ENCODE results near the gene XK. TPM values are rescaled to one million over a fixed set of nuclear protein-coding genes. Genes with fewer than 3 reads are reported as not detected.

The XK gene
- total RNA-seq, 1 donor from 2014 or later: 7.4 TPM

DNA sequence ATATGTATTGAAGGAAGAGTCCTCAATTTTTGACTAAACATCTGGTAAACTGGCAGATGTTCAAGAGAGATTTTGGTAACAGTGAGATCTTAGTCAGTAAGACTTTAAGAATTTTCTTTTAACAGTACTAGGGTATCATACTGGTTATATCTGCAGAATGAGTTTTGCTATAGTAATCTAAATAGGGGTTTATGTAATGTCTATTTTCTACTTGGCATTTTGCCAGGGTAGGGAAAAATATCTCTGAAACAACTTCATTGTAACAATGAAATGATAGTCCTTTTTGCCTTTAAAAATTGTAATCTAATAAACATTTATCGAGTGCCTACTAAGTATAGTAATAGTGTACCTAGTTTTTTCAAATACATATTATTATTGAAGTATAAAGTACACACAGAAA, 32.1 kb downstream of the XK start:
- DNase-seq: no peak
- H3K4me3 Mint-ChIP-seq (ENCODE audit: unreplicated experiment): no peak overlapping the region
- no peaks in the 10 kb centered on the region for H3K36me3 Mint-ChIP-seq (ENCODE audit: unreplicated experiment)
- no peaks in the 10 kb centered on the region for H3K27me3 Mint-ChIP-seq (ENCODE audit: unreplicated experiment)
- H3K9me3 Mint-ChIP-seq (ENCODE audit: unreplicated experiment): peaks cover 1% of the 10 kb centered on the region
- TF ChIP-seq, protein P1, sequence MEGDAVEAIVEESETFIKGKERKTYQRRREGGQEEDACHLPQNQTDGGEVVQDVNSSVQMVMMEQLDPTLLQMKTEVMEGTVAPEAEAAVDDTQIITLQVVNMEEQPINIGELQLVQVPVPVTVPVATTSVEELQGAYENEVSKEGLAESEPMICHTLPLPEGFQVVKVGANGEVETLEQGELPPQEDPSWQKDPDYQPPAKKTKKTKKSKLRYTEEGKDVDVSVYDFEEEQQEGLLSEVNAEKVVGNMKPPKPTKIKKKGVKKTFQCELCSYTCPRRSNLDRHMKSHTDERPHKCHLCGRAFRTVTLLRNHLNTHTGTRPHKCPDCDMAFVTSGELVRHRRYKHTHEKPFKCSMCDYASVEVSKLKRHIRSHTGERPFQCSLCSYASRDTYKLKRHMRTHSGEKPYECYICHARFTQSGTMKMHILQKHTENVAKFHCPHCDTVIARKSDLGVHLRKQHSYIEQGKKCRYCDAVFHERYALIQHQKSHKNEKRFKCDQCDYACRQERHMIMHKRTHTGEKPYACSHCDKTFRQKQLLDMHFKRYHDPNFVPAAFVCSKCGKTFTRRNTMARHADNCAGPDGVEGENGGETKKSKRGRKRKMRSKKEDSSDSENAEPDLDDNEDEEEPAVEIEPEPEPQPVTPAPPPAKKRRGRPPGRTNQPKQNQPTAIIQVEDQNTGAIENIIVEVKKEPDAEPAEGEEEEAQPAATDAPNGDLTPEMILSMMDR (IDR thresholded peaks at IDR 0.05; ENCODE audit: partially characterized antibody, unreplicated experiment): no peak
- H3K27ac Mint-ChIP-seq (ENCODE audit: unreplicated experiment): no peak overlapping the region
- no peaks in the 10 kb centered on the region for H3K4me1 Mint-ChIP-seq (ENCODE audit: low read depth, unreplicated experiment)

DNA sequence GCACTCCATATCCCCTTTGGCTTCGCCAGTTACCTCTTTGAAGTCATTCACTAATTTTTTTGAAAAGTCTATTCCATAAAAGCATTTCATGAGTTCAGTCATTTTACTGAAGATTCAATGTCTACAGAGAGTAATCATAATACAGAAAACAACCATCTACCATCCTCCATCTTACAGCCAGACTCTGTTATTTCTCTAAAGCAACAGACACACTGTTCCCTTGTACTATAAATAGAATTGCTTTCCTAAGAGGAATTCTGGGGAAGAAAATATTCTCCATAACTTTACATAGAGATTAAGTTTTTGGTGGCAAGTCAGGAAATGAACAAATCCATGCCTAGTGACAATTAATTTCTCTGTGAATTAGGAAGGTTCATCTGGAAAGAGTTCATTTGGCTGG, 37.0 kb downstream of the XK start:
- no peak for DNase-seq
- no peak overlapping the region for H3K27ac Mint-ChIP-seq (ENCODE audit: unreplicated experiment)
- TF ChIP-seq, protein P1 (IDR thresholded peaks at IDR 0.05; ENCODE audit: partially characterized antibody, unreplicated experiment): no peak
- no peaks in the 10 kb centered on the region for H3K4me1 Mint-ChIP-seq (ENCODE audit: low read depth, unreplicated experiment)
- no peaks in the 10 kb centered on the region for H3K27me3 Mint-ChIP-seq (ENCODE audit: unreplicated experiment)
- peaks cover 1% of the 10 kb centered on the region for H3K9me3 Mint-ChIP-seq (ENCODE audit: unreplicated experiment)
- H3K4me3 Mint-ChIP-seq (ENCODE audit: unreplicated experiment): no peak overlapping the region
- H3K36me3 Mint-ChIP-seq (ENCODE audit: unreplicated experiment): no peaks in the 10 kb centered on the region

DNA sequence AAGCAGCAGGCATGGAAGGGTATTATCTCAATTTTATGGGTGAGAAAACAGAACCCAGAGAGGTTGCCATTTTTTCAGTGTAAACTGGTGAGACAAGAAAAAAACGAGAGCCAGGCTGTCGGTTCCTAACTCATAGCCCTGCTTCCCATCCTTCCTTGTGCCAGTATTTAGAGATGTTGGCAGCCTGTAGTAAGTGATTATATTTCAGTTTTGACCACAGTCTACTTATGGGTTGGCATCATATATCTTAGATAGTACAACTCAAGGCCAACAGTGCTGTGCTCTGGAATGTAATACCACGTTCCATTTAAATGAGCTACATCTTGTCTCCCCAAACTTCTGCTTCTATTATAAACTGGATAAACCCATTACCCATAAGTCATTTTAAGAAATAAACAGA, 40.8 kb downstream of the XK start:
- Mint-ChIP-seq H3K27ac (ENCODE audit: unreplicated experiment) (no peak overlapping the region), H3K4me3 (ENCODE audit: unreplicated experiment) (no peak overlapping the region), H3K9me3 (ENCODE audit: unreplicated experiment) (no peaks in the 10 kb centered on the region), H3K27me3 (ENCODE audit: unreplicated experiment) (peaks cover 2% of the 10 kb centered on the region), H3K36me3 (ENCODE audit: unreplicated experiment) (no peaks in the 10 kb centered on the region), H3K4me1 (ENCODE audit: low read depth, unreplicated experiment) (no peaks in the 10 kb centered on the region)
- DNase-seq: no peak
- TF ChIP-seq, protein P1 (IDR thresholded peaks at IDR 0.05; ENCODE audit: partially characterized antibody, unreplicated experiment): no peak

DNA sequence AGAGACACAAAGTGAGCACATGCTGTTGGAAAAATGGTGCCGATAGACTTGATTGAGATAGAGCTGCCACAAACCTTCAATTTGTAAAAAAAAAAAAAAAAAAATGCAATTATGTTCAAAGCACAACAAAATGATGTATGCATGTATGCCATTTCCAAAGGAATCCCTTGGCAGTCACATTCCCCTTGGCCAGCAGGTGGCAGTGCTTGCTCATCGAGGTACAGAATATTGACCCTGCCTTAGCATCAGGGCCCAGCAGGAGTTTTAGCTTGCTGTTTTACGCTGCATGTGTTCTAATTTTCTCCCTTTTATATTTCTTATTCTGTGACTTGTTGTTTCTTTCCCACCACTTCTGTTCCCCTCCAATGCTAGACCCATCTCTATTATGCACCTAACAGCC, 59.8 kb downstream of the XK start:
- Mint-ChIP-seq H3K27ac (ENCODE audit: unreplicated experiment) (no peak overlapping the region), H3K4me1 (ENCODE audit: low read depth, unreplicated experiment) (no peaks in the 10 kb centered on the region), H3K4me3 (ENCODE audit: unreplicated experiment) (no peak overlapping the region), H3K36me3 (ENCODE audit: unreplicated experiment) (no peaks in the 10 kb centered on the region), H3K9me3 (ENCODE audit: unreplicated experiment) (no peaks in the 10 kb centered on the region), H3K27me3 (ENCODE audit: unreplicated experiment) (no peaks in the 10 kb centered on the region)
- TF ChIP-seq, protein P1 (IDR thresholded peaks at IDR 0.05; ENCODE audit: partially characterized antibody, unreplicated experiment): peak; percentile 70
- DNase-seq: peak; percentile 80

DNA sequence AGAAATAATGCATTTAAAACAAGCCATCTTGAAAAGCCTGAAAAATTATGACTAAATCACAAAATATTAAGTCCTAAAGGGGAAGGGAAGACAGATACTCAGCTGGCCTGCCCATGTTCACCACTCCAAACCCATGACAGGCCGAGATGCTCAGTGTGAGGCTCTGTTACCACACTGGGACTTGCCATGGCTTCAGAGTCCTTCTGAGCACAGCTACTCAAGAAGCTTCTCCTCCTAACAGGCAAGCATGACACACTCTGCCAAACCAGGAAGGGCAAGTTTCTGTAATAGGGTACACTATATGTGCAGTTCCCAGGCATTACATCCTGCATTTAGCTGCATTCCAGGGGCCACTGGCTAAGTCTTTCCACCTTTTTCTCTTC, 60.2 kb downstream of the XK start:
- Mint-ChIP-seq H3K27ac (ENCODE audit: unreplicated experiment) (no peak overlapping the region), H3K9me3 (ENCODE audit: unreplicated experiment) (no peaks in the 10 kb centered on the region)

More for the DNA sequence above, 60.2 kb downstream of the XK start:
- no peaks in the 10 kb centered on the region for H3K36me3 Mint-ChIP-seq (ENCODE audit: unreplicated experiment)
- TF ChIP-seq, protein P1 (IDR thresholded peaks at IDR 0.05; ENCODE audit: partially characterized antibody, unreplicated experiment): no peak
- H3K4me1 Mint-ChIP-seq (ENCODE audit: low read depth, unreplicated experiment): no peaks in the 10 kb centered on the region
- DNase-seq: no peak
- H3K4me3 Mint-ChIP-seq (ENCODE audit: unreplicated experiment): no peak overlapping the region
- H3K27me3 Mint-ChIP-seq (ENCODE audit: unreplicated experiment): no peaks in the 10 kb centered on the region

All from glutamatergic neuron (in vitro differentiated cells).